ENCODE data around the gene CARNS1.

- TF ChIP-seq, protein P1, sequence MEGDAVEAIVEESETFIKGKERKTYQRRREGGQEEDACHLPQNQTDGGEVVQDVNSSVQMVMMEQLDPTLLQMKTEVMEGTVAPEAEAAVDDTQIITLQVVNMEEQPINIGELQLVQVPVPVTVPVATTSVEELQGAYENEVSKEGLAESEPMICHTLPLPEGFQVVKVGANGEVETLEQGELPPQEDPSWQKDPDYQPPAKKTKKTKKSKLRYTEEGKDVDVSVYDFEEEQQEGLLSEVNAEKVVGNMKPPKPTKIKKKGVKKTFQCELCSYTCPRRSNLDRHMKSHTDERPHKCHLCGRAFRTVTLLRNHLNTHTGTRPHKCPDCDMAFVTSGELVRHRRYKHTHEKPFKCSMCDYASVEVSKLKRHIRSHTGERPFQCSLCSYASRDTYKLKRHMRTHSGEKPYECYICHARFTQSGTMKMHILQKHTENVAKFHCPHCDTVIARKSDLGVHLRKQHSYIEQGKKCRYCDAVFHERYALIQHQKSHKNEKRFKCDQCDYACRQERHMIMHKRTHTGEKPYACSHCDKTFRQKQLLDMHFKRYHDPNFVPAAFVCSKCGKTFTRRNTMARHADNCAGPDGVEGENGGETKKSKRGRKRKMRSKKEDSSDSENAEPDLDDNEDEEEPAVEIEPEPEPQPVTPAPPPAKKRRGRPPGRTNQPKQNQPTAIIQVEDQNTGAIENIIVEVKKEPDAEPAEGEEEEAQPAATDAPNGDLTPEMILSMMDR (conservative IDR thresholded peaks at IDR 0.05 in 1 of 2, IDR thresholded peaks at IDR 0.05 in 1 of 2; ENCODE audit: low read depth in 1 of 2, low read length in 2 of 2): no peak
- TF ChIP-seq EZH2 (IDR thresholded peaks at IDR 0.05; ENCODE audit: low read length, missing control alignments): no peak
These were observed 4.0 kb downstream of the CARNS1 start for GRCh38 chr11:67419325-67420049.

Measured in fibroblast of lung (primary cell).